Activated T-cell treated with anti-CD3 and anti-CD28 coated beads, Interleukin-2, amount 50 U/mL, for 1 hour (primary cell): Measurements from ENCODE around the gene S100A4.
A peak's percentile ranks its signal among the peaks of the same experiment; 100 is the strongest.

Source experiments
- DNase-seq: peaks from one replicate; pipeline ENCODE4 v3.0.0-alpha.2; 2020

S100A4 gene

GRCh38 chr1:153503766-153504165 is 41.8 kb downstream of the S100A4 start:
- DNase-seq: no peak

DNA sequence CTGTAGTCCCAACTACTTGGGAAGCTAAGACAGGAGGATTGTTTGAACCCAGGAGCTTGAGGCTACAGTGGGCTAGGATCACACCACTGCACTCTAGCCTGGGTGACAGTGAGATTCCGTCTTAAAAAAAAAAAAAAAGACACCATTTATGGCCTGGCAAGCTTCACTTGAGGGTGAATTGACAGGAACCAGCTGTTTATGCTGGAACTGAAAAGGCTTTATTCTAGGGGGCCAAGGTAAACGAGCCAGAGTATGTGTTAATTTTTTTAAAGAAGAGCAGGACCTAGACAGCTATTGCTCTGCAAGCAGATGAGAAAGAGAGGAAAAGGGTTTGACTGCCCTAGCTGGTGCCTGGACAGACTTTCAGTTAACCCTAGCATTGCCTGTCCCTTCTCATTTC is 46.9 kb downstream of the S100A4 start:
- DNase-seq: no peak

- DNase-seq: no peak
Observed at GRCh38 chr1:153495536-153495935, 50.1 kb downstream of the S100A4 start.

DNA sequence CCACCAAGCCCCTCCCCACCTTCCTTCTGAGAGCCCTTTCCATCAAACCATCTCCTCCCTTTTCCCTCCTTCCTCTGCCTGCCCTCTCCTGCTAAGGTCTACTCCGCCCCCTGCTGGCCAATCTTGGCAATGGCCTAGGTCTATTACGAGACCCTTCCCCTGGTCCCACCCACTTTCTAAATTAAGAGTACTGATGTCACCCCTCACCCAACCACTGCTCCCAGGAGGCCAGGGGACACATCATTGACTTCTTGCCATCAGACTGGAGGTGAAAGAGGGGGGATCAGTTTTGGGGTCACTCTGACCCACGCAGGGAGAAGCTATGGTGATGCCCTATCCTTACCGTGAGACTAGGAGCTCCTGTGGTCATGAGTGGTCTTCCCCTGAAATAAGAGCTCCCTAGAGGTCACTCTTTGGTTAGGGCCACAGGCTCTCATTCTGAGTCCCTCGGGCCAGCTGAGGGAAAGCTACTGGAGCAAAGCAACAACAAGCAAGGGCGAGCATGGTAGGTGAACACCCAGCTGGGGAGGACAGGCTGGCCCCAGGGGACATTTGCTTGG is 50.5 kb downstream of the S100A4 start:
- peak; percentile 75 for DNase-seq
